Colonic mucosa (tissue), 4 donors: ENCODE measurements around the gene ATP5PO. TPM values are rescaled to one million over a fixed set of nuclear protein-coding genes. Genes with fewer than 3 reads are reported as not detected.

Experiments used
- DNase-seq: peaks from one replicate; pipeline ENCODE4 v3.0.0-alpha.2; 2020
- H3K27ac ChIP-seq: fragments of 200-600 bp; one replicate; pipeline ENCODE4 v1.8.0; 2021
- H3K27me3 ChIP-seq: fragments of 200-600 bp; one replicate; pipeline ENCODE4 v1.8.0; 2021
- H3K36me3 ChIP-seq: fragments of 200-600 bp; one replicate; pipeline ENCODE4 v1.8.0; 2021
- H3K4me1 ChIP-seq: fragments of 200-600 bp; one replicate; pipeline ENCODE4 v1.8.0; 2021; ENCODE audit warnings: mild to moderate bottlenecking
- H3K4me3 ChIP-seq: fragments of 200-600 bp; one replicate; pipeline ENCODE4 v1.8.0; 2021
- H3K9ac ChIP-seq, 2 donors: one replicate each; pipeline ENCODE4 v1.7.0; 2013; ENCODE audit warnings: control low read depth in 2 of 2, low read depth in 2 of 2, low read length in 2 of 2
- H3K9me3 ChIP-seq: fragments of 200-600 bp; one replicate; pipeline ENCODE4 v1.8.0; 2021
- intact Hi-C: fragments of 100-400 bp; cut with DNase I; formaldehyde crosslinking; loops from one replicate; pipeline ENCODE4 v1.14.1; 2022
- total RNA-seq, 2 donors: library from RNA; stranded (reverse); fragmentation: NEBNext Ultra II Directional in 1 of 2; extraction: Animal tissue kit (Norgen Biotek cat#: 25700) in 1 of 2; gene quantifications; one replicate each; pipeline ENCODE4 v1.2.1, GENCODE V29; 2021
- TF ChIP-seq, protein P1 (sequence below): fragments of 200-600 bp; IDR thresholded peaks from one replicate; pipeline ENCODE4 v1.8.0; 2022; ENCODE audit warnings: antibody characterized with exemption, mild to moderate bottlenecking
- donor health status: healthy.
- donor health status: DM: no; HTN: no; CAD: no.
- donor health status: DM: no; HTN: no; CAD: no.

ATP5PO gene
- total RNA-seq, 2 donors from 2014 or later = 312 to 335 TPM

DNA sequence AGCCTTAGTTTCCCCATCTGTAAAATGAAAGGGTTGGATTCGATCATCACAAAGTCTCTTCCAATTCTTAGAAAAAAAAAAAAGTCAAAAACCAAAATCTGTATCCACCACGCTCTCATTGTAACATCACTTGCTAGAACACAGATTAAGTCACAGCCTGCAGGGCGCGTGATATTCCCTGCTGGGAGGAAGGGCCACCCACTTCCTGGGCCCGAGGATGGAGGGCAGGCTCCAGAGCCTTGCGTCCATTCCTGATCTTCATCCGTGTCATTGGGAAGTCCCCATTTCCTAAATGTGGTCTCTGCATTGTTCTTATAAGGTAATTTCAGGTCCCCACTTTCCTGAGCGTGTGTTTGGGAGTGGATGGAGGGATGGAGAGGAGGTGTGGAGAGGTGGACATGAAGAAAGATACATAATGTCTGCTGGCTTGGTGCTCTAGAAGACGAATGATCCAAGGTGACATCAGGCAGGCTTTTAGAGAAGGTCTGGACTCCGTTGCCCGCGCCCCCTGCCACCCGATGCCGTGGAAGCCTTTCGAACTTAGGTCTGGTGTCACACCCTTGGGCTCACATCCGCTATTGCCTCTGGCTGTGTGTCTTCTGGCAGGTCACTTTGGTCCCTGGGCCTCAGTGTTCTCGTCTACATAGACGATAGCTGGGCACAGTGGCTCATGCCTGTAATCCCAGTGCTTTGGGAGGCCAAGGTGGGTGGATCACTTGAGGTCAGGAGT lies 56.1 kb downstream of the ATP5PO start:
- Histone ChIP-seq H3K4me1 (no peaks in the 10 kb centered on the region), H3K4me3 (no peak overlapping the region), H3K36me3 (no peaks in the 10 kb centered on the region), H3K9ac (no peak overlapping the region), H3K27ac (no peak overlapping the region), H3K27me3 (no peaks in the 10 kb centered on the region), H3K9me3 (no peaks in the 10 kb centered on the region)
- no peak for DNase-seq
- TF ChIP-seq, protein P1, sequence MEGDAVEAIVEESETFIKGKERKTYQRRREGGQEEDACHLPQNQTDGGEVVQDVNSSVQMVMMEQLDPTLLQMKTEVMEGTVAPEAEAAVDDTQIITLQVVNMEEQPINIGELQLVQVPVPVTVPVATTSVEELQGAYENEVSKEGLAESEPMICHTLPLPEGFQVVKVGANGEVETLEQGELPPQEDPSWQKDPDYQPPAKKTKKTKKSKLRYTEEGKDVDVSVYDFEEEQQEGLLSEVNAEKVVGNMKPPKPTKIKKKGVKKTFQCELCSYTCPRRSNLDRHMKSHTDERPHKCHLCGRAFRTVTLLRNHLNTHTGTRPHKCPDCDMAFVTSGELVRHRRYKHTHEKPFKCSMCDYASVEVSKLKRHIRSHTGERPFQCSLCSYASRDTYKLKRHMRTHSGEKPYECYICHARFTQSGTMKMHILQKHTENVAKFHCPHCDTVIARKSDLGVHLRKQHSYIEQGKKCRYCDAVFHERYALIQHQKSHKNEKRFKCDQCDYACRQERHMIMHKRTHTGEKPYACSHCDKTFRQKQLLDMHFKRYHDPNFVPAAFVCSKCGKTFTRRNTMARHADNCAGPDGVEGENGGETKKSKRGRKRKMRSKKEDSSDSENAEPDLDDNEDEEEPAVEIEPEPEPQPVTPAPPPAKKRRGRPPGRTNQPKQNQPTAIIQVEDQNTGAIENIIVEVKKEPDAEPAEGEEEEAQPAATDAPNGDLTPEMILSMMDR = no peak
- intact Hi-C loops = no loop called here

DNA sequence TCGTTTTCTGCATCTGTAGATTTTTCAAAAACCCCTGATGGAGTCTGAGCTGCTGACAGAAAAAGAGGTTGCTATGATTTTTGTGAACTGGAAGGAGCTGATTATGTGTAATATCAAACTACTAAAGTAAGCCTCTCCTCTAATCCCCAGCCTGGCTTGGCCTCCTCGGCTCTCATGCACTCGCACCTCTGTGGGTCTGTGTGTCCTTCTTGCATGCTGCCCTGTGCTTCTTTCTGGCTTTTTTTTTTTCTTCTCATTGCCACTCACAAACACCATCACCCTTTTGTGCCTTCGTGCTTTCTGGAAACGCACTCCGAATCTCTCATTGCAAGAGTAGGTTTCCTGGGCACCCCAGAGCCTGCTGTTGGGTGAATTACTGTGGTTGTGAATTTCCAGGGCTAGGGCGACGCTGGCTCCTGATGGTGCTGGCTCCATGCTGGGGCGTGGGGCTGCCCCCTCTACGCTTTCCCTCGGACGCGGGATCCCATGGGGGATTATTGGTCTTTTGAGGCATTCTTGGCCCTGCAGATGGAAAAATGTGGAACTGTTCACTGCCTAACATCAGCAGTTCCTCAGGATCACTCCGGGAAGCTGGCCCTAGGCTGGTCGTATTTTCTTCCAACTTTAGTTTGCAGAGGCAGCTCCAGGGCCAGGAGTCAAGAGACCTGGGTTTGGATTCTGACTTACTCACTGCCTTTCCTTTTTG lies 56.8 kb downstream of the ATP5PO start:
- DNase-seq = no peak

DNA sequence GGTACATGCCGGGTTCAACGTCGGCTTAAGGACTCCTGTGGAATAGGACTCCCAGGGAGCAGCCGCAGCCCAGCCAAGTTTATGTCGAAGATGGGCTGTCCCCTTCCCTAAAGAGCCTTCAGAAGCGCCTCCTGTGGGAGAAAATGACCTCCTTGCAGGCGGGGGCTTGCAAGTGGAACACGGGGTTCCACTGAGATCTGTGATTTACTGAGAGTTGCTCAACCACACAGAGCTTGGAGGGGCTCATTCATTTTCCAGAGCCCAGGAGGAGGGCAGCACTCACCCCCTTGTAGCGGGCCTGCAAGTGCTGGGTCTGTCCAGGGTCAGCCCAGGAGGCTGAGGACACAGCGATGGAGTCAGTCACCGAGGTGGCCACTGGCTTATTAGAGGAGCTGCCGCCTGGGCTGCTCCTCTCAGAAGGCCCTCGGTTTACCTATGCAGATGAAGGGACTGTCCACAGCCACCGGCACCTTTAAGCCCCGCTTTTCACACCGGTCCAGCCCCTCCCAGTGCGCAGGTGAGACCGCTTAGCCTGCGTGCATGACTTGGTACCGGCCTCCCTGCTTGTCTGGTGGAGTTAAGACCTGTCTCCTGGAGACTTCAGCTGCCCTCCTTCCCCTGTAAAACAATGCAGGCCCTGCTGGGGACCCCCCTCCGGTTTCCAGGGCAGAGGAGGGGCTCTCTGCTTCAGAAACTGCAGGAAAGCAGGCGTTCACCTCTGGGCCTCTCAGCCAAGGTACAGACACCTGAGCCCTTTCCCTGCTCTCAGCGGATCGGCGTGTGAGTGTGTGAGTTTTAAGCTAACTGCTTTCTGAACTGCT lies 57.5 kb downstream of the ATP5PO start:
- Histone ChIP-seq H3K36me3 (no peaks in the 10 kb centered on the region), H3K4me3 (no peak overlapping the region), H3K27me3 (no peaks in the 10 kb centered on the region), H3K9me3 (no peaks in the 10 kb centered on the region), H3K4me1 (no peaks in the 10 kb centered on the region), H3K9ac (no peak overlapping the region), H3K27ac (no peak overlapping the region)
- intact Hi-C loops = no loop called here
- TF ChIP-seq, protein P1 = no peak
- DNase-seq = no peak

More for the DNA sequence above, 56.8 kb downstream of the ATP5PO start:
- no peak overlapping the region for H3K9ac ChIP-seq
- intact Hi-C loops = no loop called here
- H3K9me3 ChIP-seq = no peaks in the 10 kb centered on the region
- H3K4me1 ChIP-seq = no peaks in the 10 kb centered on the region
- H3K36me3 ChIP-seq = no peaks in the 10 kb centered on the region
- no peaks in the 10 kb centered on the region for H3K27me3 ChIP-seq
- H3K27ac ChIP-seq = no peak overlapping the region
- TF ChIP-seq, protein P1 = no peak
- no peak overlapping the region for H3K4me3 ChIP-seq

DNA sequence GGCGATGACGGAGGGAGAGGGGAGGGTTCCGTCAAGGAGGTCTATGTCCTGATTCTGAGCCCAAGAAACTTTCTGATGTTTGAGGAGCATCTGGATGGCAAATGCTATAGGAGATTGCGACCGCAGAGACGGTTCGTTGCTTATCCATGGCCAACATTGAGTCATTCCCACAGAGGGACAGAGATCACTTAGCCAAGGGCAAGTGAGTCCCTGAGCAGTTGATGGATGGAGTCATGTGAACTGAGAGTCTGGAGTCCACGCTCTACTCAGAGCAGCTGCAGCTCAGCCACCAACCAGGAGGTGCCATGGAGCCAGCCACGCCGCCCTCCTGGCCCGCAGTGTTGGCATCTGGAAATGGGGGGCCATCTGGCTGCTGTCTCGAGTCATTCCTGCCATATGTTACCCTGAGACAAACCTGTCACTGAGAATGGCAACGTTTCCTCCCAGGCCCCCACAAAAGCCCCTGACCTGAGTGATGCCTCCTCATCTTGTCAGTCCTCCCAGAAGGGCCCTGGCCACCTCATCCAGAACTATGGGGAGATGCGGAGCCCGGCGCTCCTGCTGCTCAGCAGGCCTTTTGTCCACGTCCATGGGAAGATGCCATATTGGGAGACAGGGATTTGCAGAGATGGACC lies 58.6 kb downstream of the ATP5PO start:
- no peak for DNase-seq
- Histone ChIP-seq H3K4me1 (no peaks in the 10 kb centered on the region), H3K9me3 (no peaks in the 10 kb centered on the region), H3K4me3 (no peak overlapping the region), H3K9ac (no peak overlapping the region), H3K27me3 (no peaks in the 10 kb centered on the region), H3K36me3 (no peaks in the 10 kb centered on the region), H3K27ac (no peak overlapping the region)
- intact Hi-C loops = no loop called here
- TF ChIP-seq, protein P1 = no peak

DNA sequence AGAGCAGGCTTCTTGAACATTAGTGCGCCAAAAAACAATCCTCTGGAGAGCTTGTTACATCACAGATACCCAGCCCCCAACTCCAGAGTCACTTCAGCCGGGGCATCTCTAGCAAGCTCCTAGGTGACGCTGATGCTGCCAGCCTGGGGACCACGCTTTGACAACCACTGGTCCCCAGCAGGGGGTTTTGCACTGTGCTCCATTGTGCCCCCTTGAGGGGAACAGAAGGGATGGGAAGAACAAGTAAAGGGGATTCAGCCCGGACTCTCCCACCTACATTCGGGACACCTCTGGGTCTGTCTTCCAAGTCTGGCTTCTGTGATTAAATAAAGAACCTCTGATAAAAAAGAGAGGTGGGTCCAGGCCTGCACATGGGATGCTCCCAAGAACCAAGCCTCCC lies 60.4 kb downstream of the ATP5PO start:
- TF ChIP-seq, protein P1 = no peak
- Histone ChIP-seq H3K27me3 (no peaks in the 10 kb centered on the region), H3K4me1 (no peaks in the 10 kb centered on the region), H3K9ac (no peak overlapping the region), H3K4me3 (no peak overlapping the region), H3K9me3 (no peaks in the 10 kb centered on the region), H3K36me3 (no peaks in the 10 kb centered on the region), H3K27ac (no peak overlapping the region)
- intact Hi-C loops = no loop called here
- DNase-seq = no peak
